ENCODE data around the gene CETN1.

The CETN1 gene

DNA sequence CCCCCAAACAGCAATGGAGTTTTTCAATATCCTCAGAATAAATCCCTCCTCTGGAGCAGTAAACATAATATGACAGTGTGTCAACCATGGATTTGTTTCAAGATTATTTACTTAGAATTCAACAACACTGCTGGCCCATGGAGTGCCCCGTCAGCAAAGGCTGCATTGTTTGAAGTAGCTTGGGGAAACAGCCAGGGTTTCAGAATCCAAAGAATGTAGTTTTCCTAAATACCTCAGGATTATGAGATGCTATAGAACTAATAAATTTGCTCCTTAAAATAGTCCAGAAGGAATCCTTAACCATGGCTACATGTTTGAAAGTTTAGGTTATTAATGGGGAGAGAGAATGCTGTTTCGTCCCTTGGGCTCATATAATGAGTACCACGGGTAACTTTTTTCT, 13.1 kb upstream of the CETN1 start:
- no peak overlapping the region for H3K4me3 ChIP-seq (replicated peaks; ENCODE audit: insufficient read depth, low read length)
- DNase-seq (ENCODE audit: low read depth in 1 of 2, low spot score in 1 of 2), result no peak
- H3K27me3 ChIP-seq (ENCODE audit: insufficient read depth, poor library complexity, severe bottlenecking), result no peaks in the 10 kb centered on the region
- no peak overlapping the region for H3K27ac ChIP-seq (replicated peaks)
- TF ChIP-seq GABPA (IDR thresholded peaks at IDR 0.05; ENCODE audit: low read depth) (no peak), POLR2AphosphoS5 (IDR thresholded peaks at IDR 0.05; ENCODE audit: low read depth) (no peak), SPI1 (IDR thresholded peaks at IDR 0.05; ENCODE audit: borderline replicate concordance, low read depth) (no peak)
- TF ChIP-seq, protein P1, sequence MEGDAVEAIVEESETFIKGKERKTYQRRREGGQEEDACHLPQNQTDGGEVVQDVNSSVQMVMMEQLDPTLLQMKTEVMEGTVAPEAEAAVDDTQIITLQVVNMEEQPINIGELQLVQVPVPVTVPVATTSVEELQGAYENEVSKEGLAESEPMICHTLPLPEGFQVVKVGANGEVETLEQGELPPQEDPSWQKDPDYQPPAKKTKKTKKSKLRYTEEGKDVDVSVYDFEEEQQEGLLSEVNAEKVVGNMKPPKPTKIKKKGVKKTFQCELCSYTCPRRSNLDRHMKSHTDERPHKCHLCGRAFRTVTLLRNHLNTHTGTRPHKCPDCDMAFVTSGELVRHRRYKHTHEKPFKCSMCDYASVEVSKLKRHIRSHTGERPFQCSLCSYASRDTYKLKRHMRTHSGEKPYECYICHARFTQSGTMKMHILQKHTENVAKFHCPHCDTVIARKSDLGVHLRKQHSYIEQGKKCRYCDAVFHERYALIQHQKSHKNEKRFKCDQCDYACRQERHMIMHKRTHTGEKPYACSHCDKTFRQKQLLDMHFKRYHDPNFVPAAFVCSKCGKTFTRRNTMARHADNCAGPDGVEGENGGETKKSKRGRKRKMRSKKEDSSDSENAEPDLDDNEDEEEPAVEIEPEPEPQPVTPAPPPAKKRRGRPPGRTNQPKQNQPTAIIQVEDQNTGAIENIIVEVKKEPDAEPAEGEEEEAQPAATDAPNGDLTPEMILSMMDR (IDR thresholded peaks at IDR 0.05; ENCODE audit: insufficient read depth, low read length), result no peak
- TF ChIP-seq, protein P2, sequence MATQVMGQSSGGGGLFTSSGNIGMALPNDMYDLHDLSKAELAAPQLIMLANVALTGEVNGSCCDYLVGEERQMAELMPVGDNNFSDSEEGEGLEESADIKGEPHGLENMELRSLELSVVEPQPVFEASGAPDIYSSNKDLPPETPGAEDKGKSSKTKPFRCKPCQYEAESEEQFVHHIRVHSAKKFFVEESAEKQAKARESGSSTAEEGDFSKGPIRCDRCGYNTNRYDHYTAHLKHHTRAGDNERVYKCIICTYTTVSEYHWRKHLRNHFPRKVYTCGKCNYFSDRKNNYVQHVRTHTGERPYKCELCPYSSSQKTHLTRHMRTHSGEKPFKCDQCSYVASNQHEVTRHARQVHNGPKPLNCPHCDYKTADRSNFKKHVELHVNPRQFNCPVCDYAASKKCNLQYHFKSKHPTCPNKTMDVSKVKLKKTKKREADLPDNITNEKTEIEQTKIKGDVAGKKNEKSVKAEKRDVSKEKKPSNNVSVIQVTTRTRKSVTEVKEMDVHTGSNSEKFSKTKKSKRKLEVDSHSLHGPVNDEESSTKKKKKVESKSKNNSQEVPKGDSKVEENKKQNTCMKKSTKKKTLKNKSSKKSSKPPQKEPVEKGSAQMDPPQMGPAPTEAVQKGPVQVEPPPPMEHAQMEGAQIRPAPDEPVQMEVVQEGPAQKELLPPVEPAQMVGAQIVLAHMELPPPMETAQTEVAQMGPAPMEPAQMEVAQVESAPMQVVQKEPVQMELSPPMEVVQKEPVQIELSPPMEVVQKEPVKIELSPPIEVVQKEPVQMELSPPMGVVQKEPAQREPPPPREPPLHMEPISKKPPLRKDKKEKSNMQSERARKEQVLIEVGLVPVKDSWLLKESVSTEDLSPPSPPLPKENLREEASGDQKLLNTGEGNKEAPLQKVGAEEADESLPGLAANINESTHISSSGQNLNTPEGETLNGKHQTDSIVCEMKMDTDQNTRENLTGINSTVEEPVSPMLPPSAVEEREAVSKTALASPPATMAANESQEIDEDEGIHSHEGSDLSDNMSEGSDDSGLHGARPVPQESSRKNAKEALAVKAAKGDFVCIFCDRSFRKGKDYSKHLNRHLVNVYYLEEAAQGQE (IDR thresholded peaks at IDR 0.05; ENCODE audit: insufficient replicate concordance, low read depth), result no peak

DNA sequence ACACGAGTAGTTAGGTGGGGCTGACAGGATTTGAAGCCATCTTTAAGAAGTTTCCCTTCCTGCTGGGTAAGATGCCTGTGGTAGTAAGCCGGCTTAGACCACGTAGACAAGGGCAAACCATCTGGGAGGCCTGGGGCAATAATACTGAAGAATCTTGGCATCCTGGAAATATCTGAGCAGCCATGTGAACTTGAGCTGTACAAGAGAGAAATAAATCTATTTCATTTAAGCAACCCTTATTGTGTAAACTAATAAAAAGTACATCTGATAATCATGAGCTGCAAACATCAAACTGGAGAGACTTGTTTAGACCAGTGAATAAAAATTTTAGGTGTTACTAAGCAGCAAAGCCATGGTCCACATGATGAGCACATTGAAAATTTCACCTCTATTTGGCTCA, 11.4 kb upstream of the CETN1 start:
- DNase-seq (ENCODE audit: low read depth in 1 of 2, low spot score in 1 of 2), result no peak
- Histone ChIP-seq H3K27me3 (ENCODE audit: insufficient read depth, poor library complexity, severe bottlenecking) (no peaks in the 10 kb centered on the region), H3K27ac (replicated peaks) (no peak overlapping the region), H3K4me3 (replicated peaks; ENCODE audit: insufficient read depth, low read length) (no peak overlapping the region)
- TF ChIP-seq POLR2AphosphoS5 (IDR thresholded peaks at IDR 0.05; ENCODE audit: low read depth) (no peak), SPI1 (IDR thresholded peaks at IDR 0.05; ENCODE audit: borderline replicate concordance, low read depth) (no peak), GABPA (IDR thresholded peaks at IDR 0.05; ENCODE audit: low read depth) (no peak)
- TF ChIP-seq, protein P2 (IDR thresholded peaks at IDR 0.05; ENCODE audit: insufficient replicate concordance, low read depth), result no peak
- TF ChIP-seq, protein P1 (IDR thresholded peaks at IDR 0.05; ENCODE audit: insufficient read depth, low read length), result no peak

DNA sequence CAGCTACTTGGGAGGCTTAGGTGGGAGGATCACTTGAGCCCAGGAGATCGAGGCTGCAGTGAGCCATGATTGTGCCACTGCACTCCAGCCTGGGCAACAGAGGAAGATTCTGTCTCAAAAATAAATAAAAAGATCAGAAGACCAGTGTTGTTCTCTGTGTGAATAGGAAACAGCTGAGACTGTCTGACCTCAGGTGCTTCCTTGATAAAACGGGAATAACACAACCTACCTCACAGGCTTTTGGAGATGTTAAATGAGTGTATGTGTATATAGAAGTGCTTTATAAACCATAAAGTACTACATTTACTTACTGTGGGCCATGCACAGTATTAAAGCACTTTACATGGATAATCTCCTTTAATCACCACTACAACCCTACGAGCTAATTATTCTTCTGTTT, 9.9 kb upstream of the CETN1 start:
- no peak overlapping the region for H3K27ac ChIP-seq (replicated peaks)

More for the DNA sequence above, 9.9 kb upstream of the CETN1 start:
- no peak for DNase-seq (ENCODE audit: low read depth in 1 of 2, low spot score in 1 of 2)
- TF ChIP-seq, protein P2 (IDR thresholded peaks at IDR 0.05; ENCODE audit: insufficient replicate concordance, low read depth), result no peak
- TF ChIP-seq GABPA (IDR thresholded peaks at IDR 0.05; ENCODE audit: low read depth) (no peak), POLR2AphosphoS5 (IDR thresholded peaks at IDR 0.05; ENCODE audit: low read depth) (no peak), SPI1 (IDR thresholded peaks at IDR 0.05; ENCODE audit: borderline replicate concordance, low read depth) (no peak)
- TF ChIP-seq, protein P1 (IDR thresholded peaks at IDR 0.05; ENCODE audit: insufficient read depth, low read length), result no peak
- H3K27me3 ChIP-seq (ENCODE audit: insufficient read depth, poor library complexity, severe bottlenecking), result no peaks in the 10 kb centered on the region
- no peak overlapping the region for H3K4me3 ChIP-seq (replicated peaks; ENCODE audit: insufficient read depth, low read length)
